D721Med (cell line): ENCODE measurements around the gene PNPLA7.
"Not testable (repeated sequence)": the region's sequence is repeated elsewhere in the genome, so short reads cannot be mapped to it uniquely, and the experiment has no call there.

Experiments used
- DNase-seq: peaks from one replicate; pipeline ENCODE4 v3.0.0; 2011; ENCODE audit warnings: low spot score; ENCODE audit not compliant: insufficient read length
- FAIRE-seq: peaks from 2 replicates; lab custom pipeline; 2011; peaks lifted over from hg19 to GRCh38; lab: Jason Lieb, UNC
- CTCF ChIP-seq: IDR thresholded peaks from 2 replicates; pipeline ENCODE4 v1.5.1; 2012; ENCODE audit warnings: mild to moderate bottlenecking, control low read depth; ENCODE audit not compliant: insufficient read depth; ENCODE audit errors: missing control alignments

The PNPLA7 gene

GRCh38 chr9:137575364-137575715 is 25.1 kb upstream of the PNPLA7 start:
- FAIRE-seq (no peak), DNase-seq (no peak)
- TF ChIP-seq CTCF: no peak

GRCh38 chr9:137574192-137574591 is 24.0 kb upstream of the PNPLA7 start:
- DNase-seq: no peak
- FAIRE-seq: no peak
- TF ChIP-seq CTCF: no peak

- no peak for DNase-seq
- TF ChIP-seq CTCF: no peak
- FAIRE-seq: no peak
These were observed 20.4 kb upstream of the PNPLA7 start for GRCh38 chr9:137570566-137570965.

GRCh38 chr9:137569609-137570203 is 19.5 kb upstream of the PNPLA7 start:
- TF ChIP-seq CTCF: no peak
- FAIRE-seq (no peak), DNase-seq (no peak)

- not testable (repeated sequence) for DNase-seq, FAIRE-seq
These were observed 18.2 kb upstream of the PNPLA7 start for GRCh38 chr9:137568445-137568844.

- no peak for FAIRE-seq
- no peak for DNase-seq
- TF ChIP-seq CTCF: no peak
These were observed 14.7 kb upstream of the PNPLA7 start for GRCh38 chr9:137564817-137565411.

- no peak for FAIRE-seq
- no peak for TF ChIP-seq CTCF
- no peak for DNase-seq
These were observed 13.9 kb upstream of the PNPLA7 start for GRCh38 chr9:137564134-137564533.
